ENCODE data around the gene SLC41A2. TPM values are rescaled to one million over a fixed set of nuclear protein-coding genes. Genes with fewer than 3 reads are reported as not detected.

The SLC41A2 gene
- total RNA-seq (2022; extraction: Qiagen RNA extraction; ENCODE audit: low read depth): 20.3 to 26.3 TPM (median 21.6 TPM) in 5 replicates

GRCh38 chr12:104958001-104958804 is at the start of gene SLC41A2:
SLC41A2 (minus strand) TSS chr12:104958290; CDS start chr12:104928527, 29,763 bp downstream.

GRCh38 chr12:104986022-104986941 is 28.2 kb upstream of the SLC41A2 start, which contains the start of gene NOPCHAP1:
NOPCHAP1 (plus strand) TSS chr12:104986316; CDS start chr12:104986353, 37 bp downstream.

Other genes with a start within 250 kb of the SLC41A2 start
- gene NOPCHAP1, start 28.0 kb upstream of the SLC41A2 start, total RNA-seq (2022; extraction: Qiagen RNA extraction; ENCODE audit: low read depth): 35.4 to 40.5 TPM (median 36.0 TPM) in 5 replicates
- gene ALDH1L2, start 126.2 kb upstream of the SLC41A2 start, total RNA-seq (2022; extraction: Qiagen RNA extraction; ENCODE audit: low read depth): 2.7 to 3.7 TPM (median 3.6 TPM) in 5 replicates
- gene WASHC4, start 149.4 kb upstream of the SLC41A2 start, total RNA-seq (2022; extraction: Qiagen RNA extraction; ENCODE audit: low read depth): 15.5 to 26.3 TPM (median 24.2 TPM) in 5 replicates

All from A549 treated with GW870086 at 1 μM for 4 hours (cell line).